Stimulated activated CD8-positive, alpha-beta memory T cell treated with anti-CD3 and anti-CD28 coated beads, Interleukin-4, amount 100 ng/mL, for 48 hours (primary cell): ENCODE results near the gene KCTD5.

Experiments used
- DNase-seq: peaks from one replicate; pipeline ENCODE4 v3.0.0-alpha.2; 2020

The KCTD5 gene

GRCh38 chr16:2698103-2698870 lies 16.0 kb downstream of the KCTD5 start:
- DNase-seq = no peak

GRCh38 chr16:2698965-2699750 lies 16.8 kb downstream of the KCTD5 start:
- no peak for DNase-seq

DNA sequence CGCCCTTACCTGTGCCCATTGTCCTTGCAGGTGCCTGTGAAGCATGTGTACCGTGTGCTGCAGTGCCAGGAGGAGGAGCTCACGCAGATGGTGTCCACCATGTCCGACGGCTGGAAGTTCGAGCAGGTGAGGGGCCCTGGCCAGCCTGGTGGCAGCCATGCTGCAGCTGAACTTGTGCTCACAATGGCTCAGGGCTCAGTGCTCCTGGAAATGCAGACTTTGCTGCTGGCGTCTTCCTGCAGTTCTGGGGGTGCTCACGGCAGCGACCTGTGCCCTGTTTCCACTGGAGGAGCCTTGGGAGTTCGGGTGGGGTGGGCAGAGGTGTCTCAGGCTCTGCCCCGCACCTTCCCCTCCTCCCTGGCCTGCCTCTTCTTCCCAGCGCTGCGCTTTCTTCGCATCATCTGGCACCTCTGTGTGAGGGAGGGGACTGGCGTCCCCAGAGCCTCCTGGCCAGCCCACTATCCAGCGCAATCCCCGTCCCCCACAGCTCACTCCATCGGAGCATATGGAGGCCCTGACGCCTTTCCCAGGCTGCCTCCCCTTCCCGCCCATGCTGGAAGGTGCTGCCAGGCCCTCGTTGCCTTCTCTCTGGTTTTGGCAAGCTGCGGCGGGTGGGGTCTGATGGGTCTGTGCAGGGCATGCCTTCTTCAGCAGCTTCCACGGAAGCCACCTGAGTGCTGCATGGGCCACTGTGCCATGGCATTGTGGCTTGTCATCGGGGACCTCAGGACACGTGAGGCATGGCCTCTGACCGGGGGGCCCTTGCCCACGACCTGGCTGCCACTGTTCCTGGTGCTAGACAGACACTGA lies 17.7 kb downstream of the KCTD5 start:
- DNase-seq = no peak

DNA sequence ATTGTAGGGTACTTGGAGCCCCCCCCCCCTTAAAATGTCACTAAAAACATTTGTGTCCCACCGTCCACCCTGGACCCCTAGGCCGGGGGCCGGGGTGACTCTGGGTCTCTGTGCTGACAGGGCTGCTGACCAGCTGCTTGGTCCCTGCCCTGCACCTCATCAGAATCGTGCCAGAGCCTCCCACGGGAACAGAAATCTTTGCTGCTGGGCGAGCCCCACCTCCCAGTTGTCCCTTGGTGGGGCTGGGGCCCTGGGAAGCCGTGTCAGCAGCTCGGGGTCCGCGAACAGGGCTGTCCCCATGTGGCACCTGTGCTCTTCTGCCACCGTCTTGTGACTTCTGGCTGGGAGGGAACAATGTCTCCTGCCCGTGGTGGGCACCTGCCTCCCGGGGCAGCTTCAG lies 18.5 kb downstream of the KCTD5 start:
- DNase-seq = no peak

GRCh38 chr16:2701272-2701671 lies 18.9 kb downstream of the KCTD5 start:
- DNase-seq = no peak

- no peak for DNase-seq
Measured at GRCh38 chr16:2701713-2702437, 19.6 kb downstream of the KCTD5 start.

- DNase-seq = no peak
Measured at GRCh38 chr16:2702438-2702825, 20.1 kb downstream of the KCTD5 start.

- DNase-seq = no peak
Measured at GRCh38 chr16:2702871-2703745, 20.8 kb downstream of the KCTD5 start.

DNA sequence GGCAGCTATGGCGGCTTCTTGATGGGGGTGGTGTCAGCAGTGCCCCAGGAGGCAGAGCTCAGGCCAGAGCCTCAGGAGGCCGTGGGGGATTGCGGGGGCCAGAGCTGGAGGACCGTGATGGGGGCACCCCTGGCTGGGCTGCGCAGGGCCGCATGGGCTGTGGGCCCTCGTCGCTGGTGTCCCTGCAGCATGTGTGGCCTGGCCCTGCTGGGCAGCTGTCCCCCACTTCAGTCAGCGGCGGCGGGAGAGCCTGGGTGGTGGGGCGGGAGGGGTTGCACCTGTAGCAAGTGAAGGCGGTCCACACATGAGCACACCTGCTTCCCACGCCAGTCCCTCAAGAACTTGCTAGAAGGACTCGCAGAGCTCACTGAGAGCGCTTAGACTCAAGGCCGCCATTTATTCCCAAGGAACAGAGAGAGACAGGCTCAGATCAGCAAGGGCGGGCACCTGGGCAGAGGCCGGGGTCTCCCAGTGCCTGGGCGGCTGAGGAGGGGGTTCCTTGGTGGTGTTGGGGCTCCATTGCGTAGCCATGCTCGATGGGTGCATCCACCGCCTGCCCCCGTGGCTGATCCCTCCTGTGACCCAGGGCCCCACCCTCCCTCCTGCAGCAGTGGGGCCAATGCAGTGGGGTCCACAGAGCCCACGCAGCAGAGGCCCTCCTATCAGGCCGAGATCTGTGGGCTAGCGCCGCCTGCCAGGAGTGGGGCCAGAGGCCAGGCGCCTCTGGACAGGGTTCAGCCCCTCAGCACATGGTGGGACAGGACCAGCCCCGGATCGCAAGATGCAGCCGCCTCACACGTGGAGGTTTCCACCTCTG lies 22.1 kb downstream of the KCTD5 start:
- no peak for DNase-seq

- no peak for DNase-seq
Measured at GRCh38 chr16:2704983-2705275, 22.6 kb downstream of the KCTD5 start.

DNA sequence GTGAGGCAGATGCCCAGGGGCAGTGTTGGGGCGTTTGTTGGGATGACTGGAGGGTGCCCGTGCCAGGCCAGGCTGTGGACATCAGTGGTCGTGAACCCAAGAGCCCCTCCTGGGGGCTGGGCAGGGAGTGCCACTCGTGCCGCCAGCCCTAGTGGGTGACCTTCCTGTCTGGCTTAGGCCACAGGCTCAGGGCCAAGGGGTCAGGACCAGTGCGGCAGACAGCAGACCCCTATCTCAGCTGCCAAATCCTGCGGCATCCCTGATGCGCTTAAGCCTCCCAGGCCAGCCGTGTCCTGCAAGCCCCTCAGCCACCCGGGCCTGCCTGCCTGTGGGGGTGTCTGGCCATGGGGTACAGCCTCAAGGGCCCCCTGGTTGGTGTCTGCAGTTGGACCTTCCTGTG lies 23.0 kb downstream of the KCTD5 start:
- DNase-seq = no peak

DNA sequence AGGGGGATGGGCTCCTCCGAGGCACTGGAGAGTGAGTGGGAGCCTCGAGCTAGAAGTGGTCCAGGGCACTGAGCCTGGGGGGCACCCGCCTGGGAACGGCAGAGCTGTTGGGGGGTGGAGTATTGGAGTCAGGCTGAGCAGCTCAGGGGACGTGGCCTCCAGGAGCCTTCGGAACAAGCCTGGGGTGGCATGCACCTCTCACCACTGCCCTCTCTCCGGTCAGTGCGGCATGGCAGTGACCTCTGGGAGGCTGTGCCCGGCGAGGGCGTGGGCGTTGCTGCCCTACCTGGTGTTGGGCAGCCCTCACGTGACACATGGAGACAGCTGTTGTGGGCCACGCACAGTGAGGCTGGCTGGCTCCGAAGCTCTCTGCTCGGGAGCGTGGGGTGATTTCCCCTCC lies 23.8 kb downstream of the KCTD5 start:
- DNase-seq = no peak

- DNase-seq = no peak
Measured at GRCh38 chr16:2706611-2707311, 24.4 kb downstream of the KCTD5 start.

- DNase-seq = no peak
Measured at GRCh38 chr16:2707368-2708289, 25.3 kb downstream of the KCTD5 start.

GRCh38 chr16:2708290-2708639 lies 25.9 kb downstream of the KCTD5 start:
- no peak for DNase-seq

GRCh38 chr16:2708955-2709587 lies 26.7 kb downstream of the KCTD5 start:
- no peak for DNase-seq

DNA sequence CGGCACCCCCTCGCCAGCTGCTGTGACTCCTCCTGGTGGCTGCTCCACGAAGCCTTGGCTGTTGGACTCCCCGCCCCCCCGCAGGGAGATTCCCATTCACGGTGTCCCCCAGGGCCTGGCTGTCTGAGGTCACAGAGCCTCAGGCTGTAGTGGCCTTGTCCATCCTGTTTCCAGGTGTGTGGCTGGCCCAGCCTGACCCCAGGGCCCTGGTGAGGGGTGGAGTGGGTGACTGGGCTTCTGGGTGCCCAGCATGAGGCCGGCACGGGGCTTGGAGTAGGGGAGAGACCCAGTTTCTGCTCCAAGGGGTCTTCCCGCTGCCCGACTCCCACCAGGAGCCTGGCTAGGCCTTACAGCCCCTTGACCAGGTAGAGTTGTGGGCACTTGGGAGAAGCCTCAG lies 27.3 kb downstream of the KCTD5 start:
- no peak for DNase-seq

- DNase-seq = no peak
Measured at GRCh38 chr16:2710021-2710710, 27.8 kb downstream of the KCTD5 start.
